GM23338 (cell line): Measurements from ENCODE around the gene MSRB1. TPM values are rescaled to one million over a fixed set of nuclear protein-coding genes. Genes with fewer than 3 reads are reported as not detected.

ENCODE experiments used
- ATAC-seq: fragments of 200-7000 bp; cut with Tn5 transposase; 3 replicates; pipeline ENCODE4 v1.9.1; 2020
- DNase-seq: peaks from one replicate; pipeline ENCODE4 v3.0.0-alpha.2; 2015; ENCODE audit warnings: low spot score
- H2AFZ ChIP-seq: fragments of 200-600 bp; sonication (generic); 2 replicates; pipeline ENCODE4 v1.8.0; 2016; ENCODE audit warnings: antibody characterized with exemption, mild to moderate bottlenecking, moderate library complexity
- H3F3A ChIP-seq: fragments of 200-600 bp; sonication (generic); replicated peaks from 2 replicates; pipeline ENCODE4 v1.8.0; 2017; ENCODE audit warnings: antibody characterized with exemption, mixed run types, low read depth
- H3K27ac ChIP-seq: fragments of 200-600 bp; sonication (generic); 2 replicates; pipeline ENCODE4 v1.6.1; 2016; ENCODE audit warnings: low read depth
- H3K27me3 ChIP-seq: fragments of 200-600 bp; sonication (generic); 2 replicates; pipeline ENCODE4 v1.8.0; 2016; ENCODE audit warnings: mild to moderate bottlenecking, mixed run types, moderate library complexity; ENCODE audit not compliant: insufficient read depth
- H3K36me3 ChIP-seq: fragments of 200-600 bp; sonication (generic); 2 replicates; pipeline ENCODE4 v1.8.0; 2016; ENCODE audit warnings: mild to moderate bottlenecking; ENCODE audit not compliant: insufficient read depth
- H3K4me1 ChIP-seq: fragments of 200-600 bp; sonication (generic); 2 replicates; pipeline ENCODE4 v1.8.0; 2016; ENCODE audit warnings: mild to moderate bottlenecking, moderate library complexity; ENCODE audit not compliant: insufficient read depth
- H3K4me2 ChIP-seq: fragments of 200-600 bp; sonication (generic); 2 replicates; pipeline ENCODE4 v1.7.1; 2017; ENCODE audit warnings: mixed run types
- H3K4me3 ChIP-seq: fragments of 200-600 bp; sonication (generic); 2 replicates; pipeline ENCODE4 v1.6.1; 2016; ENCODE audit warnings: mixed run types
- H3K79me2 ChIP-seq: fragments of 200-600 bp; sonication (generic); replicated peaks from 2 replicates; pipeline ENCODE4 v1.8.0; 2017; ENCODE audit warnings: mild to moderate bottlenecking; ENCODE audit not compliant: insufficient read depth
- H3K9me2 ChIP-seq: fragments of 200-600 bp; sonication (generic); 2 replicates; pipeline ENCODE4 v1.8.0; 2017; ENCODE audit not compliant: insufficient read depth
- H4K20me1 ChIP-seq: fragments of 200-600 bp; sonication (generic); replicated peaks from 2 replicates; pipeline ENCODE4 v1.8.0; 2017; ENCODE audit warnings: mild to moderate bottlenecking; ENCODE audit not compliant: insufficient read depth
- H3K27ac Mint-ChIP-seq: 2 replicates; pipeline ENCODE4 v1.8.0; 2020; ENCODE audit warnings: inconsistent platforms, mild to moderate bottlenecking, moderate library complexity, mixed read lengths
- H3K27me3 Mint-ChIP-seq: 3 replicates; pipeline ENCODE4 v1.8.0; 2022; ENCODE audit warnings: low read depth, mild to moderate bottlenecking, moderate library complexity, mixed read lengths, inconsistent platforms; ENCODE audit not compliant: insufficient read depth, poor library complexity
- H3K36me3 Mint-ChIP-seq: 3 replicates; pipeline ENCODE4 v1.8.0; 2021; ENCODE audit warnings: low read depth, mild to moderate bottlenecking, inconsistent platforms, moderate library complexity, mixed read lengths
- H3K4me1 Mint-ChIP-seq: 3 replicates; pipeline ENCODE4 v1.8.0; 2020; ENCODE audit warnings: mild to moderate bottlenecking, inconsistent platforms, mixed read lengths
- H3K4me3 Mint-ChIP-seq: 3 replicates; pipeline ENCODE4 v1.8.0; 2021; ENCODE audit warnings: moderate library complexity, mild to moderate bottlenecking, inconsistent platforms, mixed read lengths
- H3K9me3 Mint-ChIP-seq: 3 replicates; pipeline ENCODE4 v1.8.0; 2020; ENCODE audit warnings: moderate library complexity, mild to moderate bottlenecking, inconsistent platforms, mixed read lengths
- CREB1 ChIP-seq: fragments of 250-450 bp; sonication (Bioruptor Pico); IDR thresholded peaks from 2 replicates; pipeline ENCODE4 v1.5.0; 2020; ENCODE audit warnings: low read depth, mild to moderate bottlenecking, moderate library complexity
- CTCF ChIP-seq, 2 experiments: fragments of 200-600 bp in 1 of 2; sonication (generic) in 1 of 2; conservative IDR thresholded peaks; 2 replicates each; pipeline versions ENCODE4 v1.5.1 to v1.6.1; 2016 to 2017; ENCODE audit warnings: antibody characterized with exemption in 2 of 2, low read depth in 2 of 2, mild to moderate bottlenecking in 2 of 2, moderate library complexity in 1 of 2
- ETS1 ChIP-seq: IDR thresholded peaks from 2 replicates; pipeline ENCODE4 v1.6.1; 2016; ENCODE audit warnings: antibody characterized with exemption
- EZH2 ChIP-seq: fragments of 200-600 bp; sonication (generic); IDR thresholded peaks from one replicate; pipeline ENCODE4 v1.8.0; 2017; ENCODE audit warnings: antibody characterized with exemption, mild to moderate bottlenecking, low read depth; ENCODE audit not compliant: unreplicated experiment
- EZH2phosphoT487 ChIP-seq: fragments of 200-600 bp; sonication (generic); IDR thresholded peaks from one replicate; pipeline ENCODE4 v1.8.1; 2018; ENCODE audit warnings: antibody characterized with exemption; ENCODE audit not compliant: unreplicated experiment
- JUNB ChIP-seq: IDR thresholded peaks from one replicate; pipeline ENCODE4 v1.6.1; 2016; ENCODE audit warnings: antibody characterized with exemption; ENCODE audit not compliant: unreplicated experiment
- NANOG ChIP-seq: IDR thresholded peaks from 2 replicates; pipeline ENCODE4 v1.6.1; 2016; ENCODE audit warnings: antibody characterized with exemption, borderline replicate concordance
- POLR2AphosphoS5 ChIP-seq: IDR thresholded peaks from 2 replicates; pipeline ENCODE4 v1.6.1; 2016; ENCODE audit warnings: antibody characterized with exemption, low read depth
- REST ChIP-seq: IDR thresholded peaks from one replicate; pipeline ENCODE4 v1.6.1; 2018; ENCODE audit warnings: antibody characterized with exemption; ENCODE audit not compliant: unreplicated experiment
- STAT1 ChIP-seq: IDR thresholded peaks from one replicate; pipeline ENCODE4 v1.6.1; 2016; ENCODE audit warnings: antibody characterized with exemption; ENCODE audit not compliant: unreplicated experiment
- ZNF114 ChIP-seq: fragments of 250-450 bp; sonication (Bioruptor Pico); IDR thresholded peaks from 2 replicates; pipeline ENCODE4 v1.5.0; 2020; ENCODE audit warnings: mild to moderate bottlenecking, moderate library complexity
- ZNF331 ChIP-seq: fragments of 250-450 bp; sonication (Bioruptor Pico); IDR thresholded peaks from 2 replicates; pipeline ENCODE4 v1.5.0; 2020; ENCODE audit warnings: low read depth, mild to moderate bottlenecking, moderate library complexity
- ZNF462 ChIP-seq: fragments of 250-450 bp; sonication (Bioruptor Pico); IDR thresholded peaks from 2 replicates; pipeline ENCODE4 v1.5.0; 2020; ENCODE audit warnings: mild to moderate bottlenecking, moderate library complexity
- polyA plus RNA-seq: library from polyadenylated mRNA; unstranded; fragments of >200 nt; fragmentation: Nextera tagmentation; extraction: Ambion mirVana; gene quantifications from 2 replicates; pipeline ENCODE4 v1.2.1, GENCODE V29; 2016
- total RNA-seq: library from RNA; depleted of rRNA; stranded (reverse); fragments of >200 nt; shearing (Covaris generic); gene quantifications from 2 replicates; pipeline ENCODE4 v1.2.3, GENCODE V29; 2014

MSRB1 gene
- total and polyA plus RNA-seq, 2 experiments from 2014 or later: 30.4 to 31.3 TPM

- no peaks in the 10 kb centered on the region for H3K9me2 ChIP-seq
- H3K4me1 ChIP-seq: peaks cover 9% of the 10 kb centered on the region; the same call in 1 of the 2 replicates
- H3K79me2 ChIP-seq: no peaks in the 10 kb centered on the region
- Mint-ChIP-seq H3K4me3 (no peak overlapping the region), H3K27ac (no peak overlapping the region), H3K27me3 (peaks cover 8% of the 10 kb centered on the region), H3K9me3 (no peaks in the 10 kb centered on the region), H3K4me1 (peaks cover 8% of the 10 kb centered on the region), H3K36me3 (peaks cover 16% of the 10 kb centered on the region)
- 0 out of 2 replicates have a peak, but pooled peaks cover 8% of the 10 kb centered on the region for H3F3A ChIP-seq
- no peak overlapping the region for H3K4me2 ChIP-seq
- no peak overlapping the region for H3K4me3 ChIP-seq
- no peaks in the 10 kb centered on the region; the same call in 1 of the 2 replicates for H4K20me1 ChIP-seq
- ATAC-seq (no peak), DNase-seq (no peak)
- no peaks in the 10 kb centered on the region for H3K27me3 ChIP-seq
- no peaks in the 10 kb centered on the region for H3K36me3 ChIP-seq
- H2AFZ ChIP-seq: no peak overlapping the region
- TF ChIP-seq EZH2phosphoT487: no peak
- TF ChIP-seq EZH2: no peak
- TF ChIP-seq ETS1: no peak
- no peak for TF ChIP-seq NANOG
- TF ChIP-seq ZNF331: no peak
- no peak for TF ChIP-seq ZNF114 (CRISPR knock-in tag)
- no peak for TF ChIP-seq STAT1
- TF ChIP-seq JUNB: no peak
- TF ChIP-seq CREB1 (CRISPR knock-in tag): no peak
- TF ChIP-seq REST: no peak
- no peak for TF ChIP-seq POLR2AphosphoS5
- no peak for TF ChIP-seq CTCF (conservative IDR thresholded peaks at IDR 0.05; ENCODE audit: low read depth in 2 of 2)
- TF ChIP-seq ZNF462: no peak
- no peak overlapping the region for H3K27ac ChIP-seq
These were observed 4.7 kb downstream of the MSRB1 start for GRCh38 chr16:1938316-1938715.
